Activated CD4-positive, alpha-beta T cell treated with anti-CD3 and anti-CD28 coated beads for 48 hours (primary cell): ENCODE measurements around the gene OR1Q1.
"Not testable (repeated sequence)": the region's sequence is repeated elsewhere in the genome, so short reads cannot be mapped to it uniquely, and the experiment has no call there.

Experiments used
- DNase-seq: peaks from one replicate; pipeline ENCODE4 v3.0.0-alpha.2; 2020

Gene OR1Q1, protein sequence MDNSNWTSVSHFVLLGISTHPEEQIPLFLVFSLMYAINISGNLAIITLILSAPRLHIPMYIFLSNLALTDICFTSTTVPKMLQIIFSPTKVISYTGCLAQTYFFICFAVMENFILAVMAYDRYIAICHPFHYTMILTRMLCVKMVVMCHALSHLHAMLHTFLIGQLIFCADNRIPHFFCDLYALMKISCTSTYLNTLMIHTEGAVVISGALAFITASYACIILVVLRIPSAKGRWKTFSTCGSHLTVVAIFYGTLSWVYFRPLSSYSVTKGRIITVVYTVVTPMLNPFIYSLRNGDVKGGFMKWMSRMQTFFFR

DNA sequence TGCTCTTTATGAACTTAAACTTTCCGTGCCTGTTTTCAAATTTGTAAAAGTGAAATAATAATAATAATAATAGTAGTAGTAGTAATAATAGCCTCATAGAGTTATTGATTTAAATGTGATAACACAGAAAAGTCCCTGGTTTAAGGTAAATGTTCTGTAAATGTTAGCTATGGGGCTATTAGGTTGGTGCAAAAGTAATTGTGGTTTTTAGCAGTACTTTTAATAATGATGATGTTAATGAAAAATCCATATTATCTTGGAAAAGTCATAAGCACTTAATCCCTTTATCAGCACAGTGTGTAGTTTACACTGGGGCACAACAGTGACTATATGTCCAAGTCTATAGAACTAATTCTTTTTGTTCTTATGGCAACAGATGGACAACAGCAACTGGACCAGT is at the start of gene OR1Q1:
OR1Q1 (plus strand) TSS at position 377 of the 400 bp plus-strand sequence; CDS start at position 377, 0 bp downstream.
- DNase-seq, result no peak

DNA sequence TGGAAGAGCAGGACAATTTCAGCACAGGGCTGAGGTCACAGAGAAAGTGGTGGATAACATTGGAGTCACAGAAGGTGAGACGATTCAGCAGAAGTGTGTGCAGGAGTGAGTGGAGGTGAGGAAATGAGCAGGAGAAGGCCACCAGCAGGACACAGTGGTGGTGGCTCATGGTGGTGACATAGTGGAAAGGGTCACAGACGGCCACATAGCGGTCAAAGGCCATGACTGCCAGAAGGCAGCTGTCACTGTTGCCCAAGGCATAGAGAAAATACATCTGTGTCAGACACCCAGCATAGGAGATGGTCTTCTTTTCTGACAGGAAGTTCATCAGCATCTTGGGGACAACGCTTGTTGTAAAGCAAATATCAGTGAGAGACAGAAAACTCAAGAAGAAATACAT is 46.6 kb upstream of the OR1Q1 start:
- DNase-seq, result no peak

DNA sequence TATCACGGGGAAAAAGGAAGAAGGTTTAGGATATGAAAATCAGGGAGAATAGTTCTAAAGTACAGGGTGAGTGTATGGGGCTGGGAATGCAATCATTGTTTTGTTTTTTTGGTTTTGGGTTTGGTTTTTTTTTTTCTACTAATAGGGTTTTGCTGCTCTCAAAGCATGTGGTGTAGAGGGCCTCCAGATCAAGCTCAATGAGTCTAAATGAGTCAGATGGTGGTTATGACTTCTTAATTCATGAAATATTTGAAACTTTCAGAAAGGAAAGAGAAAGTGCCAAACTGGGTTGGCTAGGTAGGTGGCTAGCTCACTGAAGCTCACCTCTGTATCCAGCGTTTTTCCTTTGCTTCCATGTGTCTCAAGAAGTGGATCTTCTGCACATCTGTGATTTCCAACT is 42.1 kb upstream of the OR1Q1 start:
- no peak for DNase-seq

DNA sequence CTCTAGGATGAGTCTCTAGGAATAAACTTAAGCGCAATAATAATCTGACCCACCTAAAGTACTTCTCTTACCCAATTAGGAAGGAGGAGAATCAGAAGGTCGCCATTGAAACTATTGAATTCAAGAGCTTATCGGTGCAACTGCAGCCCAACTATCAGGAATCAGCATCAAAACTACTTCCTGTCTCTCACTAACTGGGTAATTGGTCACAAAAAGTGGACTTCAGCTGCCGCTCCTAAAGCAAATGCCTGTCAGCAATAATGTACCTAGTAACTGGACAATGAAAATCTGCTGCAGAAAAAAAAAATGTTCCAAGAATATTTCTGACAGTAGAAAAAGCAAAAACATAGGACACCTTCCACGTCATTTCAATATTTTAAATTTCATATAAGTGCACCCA is 34.7 kb upstream of the OR1Q1 start:
- no peak for DNase-seq

DNA sequence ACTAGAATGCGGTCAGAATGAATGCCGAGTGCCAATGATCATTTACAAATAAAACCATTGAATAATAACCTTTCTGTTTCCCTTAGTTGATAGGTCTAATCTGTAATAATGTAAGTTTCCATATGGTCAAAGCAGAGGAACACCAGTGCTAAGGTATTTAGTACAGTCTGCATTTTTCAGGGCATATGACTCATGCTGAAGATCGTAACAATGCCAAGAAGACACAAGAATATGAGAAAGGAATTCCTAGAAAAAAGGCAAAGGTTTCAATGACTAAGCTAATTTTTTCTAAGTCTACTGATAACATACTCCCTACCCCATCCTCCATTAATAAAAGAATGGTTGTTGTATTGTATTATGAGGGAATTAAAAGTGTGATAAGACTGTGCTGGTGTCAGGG is 34.2 kb upstream of the OR1Q1 start:
- DNase-seq, result no peak

DNA sequence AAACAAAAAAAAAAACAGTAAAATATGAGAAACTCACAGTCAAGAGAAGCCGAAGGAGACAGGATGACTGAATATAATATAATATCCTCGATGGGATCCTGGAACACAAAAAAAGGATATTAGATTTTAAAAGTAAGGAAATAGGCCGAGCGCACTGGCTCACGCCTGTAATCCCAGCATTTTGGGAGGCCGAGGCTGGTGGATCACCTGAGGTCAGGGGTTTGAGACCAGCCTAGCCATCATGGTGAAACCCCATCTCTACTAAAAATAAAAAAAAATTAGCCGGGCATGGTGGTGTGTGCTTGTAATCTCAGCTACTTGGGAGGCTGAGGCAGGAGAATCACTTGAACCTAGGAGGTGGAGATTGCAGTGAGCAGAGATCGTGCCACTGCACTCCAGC is 31.3 kb upstream of the OR1Q1 start, which contains the start of gene OR1L8:
OR1L8 (minus strand) TSS at position 101 of the 400 bp plus-strand sequence. CDS start 14,907 bp downstream, outside the sequence.
- DNase-seq, result not testable (repeated sequence)

DNA sequence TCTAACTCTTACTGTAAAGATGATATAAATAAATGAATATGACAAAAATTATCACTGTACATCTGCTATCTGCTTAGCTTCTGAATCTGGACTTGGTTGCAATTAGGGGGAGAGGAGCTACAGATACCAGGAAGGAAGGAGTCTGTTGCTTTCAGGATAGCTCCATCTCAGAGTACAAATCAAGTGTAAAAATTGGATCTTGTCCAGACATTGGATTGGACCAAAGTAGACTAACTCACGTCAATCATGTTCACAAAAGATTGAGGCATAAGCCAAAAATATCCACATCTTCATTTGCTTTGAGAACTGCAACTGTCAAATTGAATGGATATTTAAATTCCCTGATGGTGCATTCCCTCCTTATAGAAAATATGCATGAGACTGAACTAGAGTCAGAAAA is 8.8 kb upstream of the OR1Q1 start:
- DNase-seq, result no peak

DNA sequence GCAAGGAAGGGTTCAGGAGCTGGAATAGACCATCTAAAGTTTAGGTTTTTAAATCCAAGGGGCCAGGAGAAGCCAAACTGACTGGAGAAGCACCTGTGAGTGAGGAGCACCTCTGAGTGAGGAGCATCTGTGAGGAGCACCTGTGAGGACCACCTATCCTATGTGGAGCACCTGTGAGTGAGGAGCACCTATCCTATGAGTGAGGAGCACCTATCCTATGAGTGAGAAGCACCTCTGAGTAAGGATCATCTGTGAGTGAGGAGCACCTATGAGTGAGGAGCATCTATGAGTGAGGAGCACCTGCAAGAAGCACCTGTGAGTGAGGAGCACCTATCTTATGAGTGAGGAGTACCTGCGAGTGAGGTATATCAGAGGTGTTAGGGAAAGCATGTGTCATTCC is 8.0 kb upstream of the OR1Q1 start:
- DNase-seq, result no peak

DNA sequence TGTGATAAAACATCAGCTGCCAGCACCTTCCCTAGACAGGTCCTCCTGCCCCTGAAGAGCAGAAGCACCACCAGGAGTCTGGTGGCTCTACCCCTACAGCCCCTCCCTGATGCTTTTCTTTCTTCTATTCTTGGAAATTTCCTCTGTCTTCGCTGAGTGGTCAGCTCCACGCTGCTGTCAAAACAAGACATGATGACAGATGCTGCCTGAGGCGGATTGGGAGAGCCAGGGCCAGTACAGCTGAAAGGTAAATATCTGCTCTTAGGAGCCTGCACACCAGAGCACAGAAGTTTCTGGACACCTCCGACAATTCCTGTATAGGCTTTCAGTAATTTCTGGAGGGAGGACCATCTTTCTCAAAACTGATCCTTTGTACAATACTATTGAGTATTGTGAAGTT is 4.7 kb upstream of the OR1Q1 start:
- DNase-seq, result no peak

DNA sequence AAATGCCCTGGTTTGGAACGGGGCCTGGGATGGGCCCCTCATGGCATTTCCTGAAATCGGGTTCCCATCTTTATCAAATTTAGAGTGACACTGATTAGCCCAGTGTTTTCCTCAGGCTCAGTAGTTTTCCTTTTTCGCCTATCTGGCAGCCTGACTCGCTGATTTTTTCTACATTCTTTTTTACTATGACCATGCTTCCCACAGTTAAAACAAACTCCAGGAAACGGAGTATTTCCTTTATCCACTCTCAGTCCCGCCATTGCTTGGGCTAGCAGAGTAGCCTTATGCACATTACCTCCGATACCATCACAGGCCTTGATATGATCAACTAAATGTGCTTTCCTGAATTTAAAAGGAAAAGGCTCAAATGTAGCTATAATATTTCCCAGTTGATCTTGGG is 5.5 kb downstream of the OR1Q1 start:
- no peak for DNase-seq

DNA sequence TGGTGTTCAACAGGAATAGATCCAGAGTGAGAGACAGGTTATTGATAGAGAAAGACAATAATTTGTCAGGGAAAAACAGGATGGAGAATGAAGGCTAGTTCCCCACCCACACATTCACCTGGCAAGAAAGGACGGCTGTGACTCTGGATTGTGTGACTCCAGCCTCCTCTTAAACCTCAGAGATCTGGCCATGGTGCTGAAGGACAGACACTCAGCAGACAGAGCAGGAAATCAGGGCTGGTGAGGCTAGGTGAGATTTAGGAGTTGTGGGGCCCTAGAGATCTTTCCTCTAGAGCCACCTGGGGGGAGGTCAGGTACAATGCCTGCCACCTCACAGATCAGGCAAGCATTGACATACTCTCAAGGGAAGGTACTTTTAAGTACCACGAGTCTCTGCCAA is 27.7 kb downstream of the OR1Q1 start:
- no peak for DNase-seq

DNA sequence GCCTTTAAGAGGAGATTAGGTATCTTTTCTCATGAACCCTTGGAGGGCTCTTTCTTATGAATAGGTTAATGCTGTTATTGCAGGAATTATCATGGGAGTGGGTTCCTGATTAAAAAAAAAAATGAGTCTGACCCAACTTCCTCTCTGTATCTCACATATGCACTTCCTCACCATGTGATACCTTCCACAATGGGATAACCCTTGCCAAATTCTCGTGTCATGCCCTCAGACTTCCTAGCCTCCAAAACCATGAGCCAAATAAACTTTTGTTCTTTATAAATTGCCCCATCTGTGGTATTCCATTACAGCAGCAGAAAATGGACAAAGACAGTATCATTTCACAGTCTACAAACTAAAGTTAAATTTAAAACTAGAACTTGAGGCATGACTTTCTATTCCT is 41.8 kb downstream of the OR1Q1 start:
- DNase-seq, result no peak

DNA sequence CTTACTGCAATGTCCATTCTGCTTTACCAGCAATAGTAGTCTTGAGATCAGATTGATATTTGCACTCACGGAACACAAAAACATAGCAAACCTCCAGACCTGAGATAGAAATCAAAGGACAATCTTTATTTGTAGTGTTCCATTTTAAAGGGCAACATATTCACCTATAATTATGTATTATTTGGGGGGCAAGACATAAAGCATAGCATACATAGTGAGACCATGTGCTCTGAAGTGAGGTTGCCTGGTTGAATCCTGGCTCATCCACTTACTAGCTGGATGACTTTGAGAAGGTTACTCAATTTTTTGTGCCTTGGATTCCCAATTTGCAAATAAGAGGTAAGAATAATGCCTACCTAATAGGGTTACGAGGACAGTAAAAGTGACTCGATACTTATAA is 43.0 kb downstream of the OR1Q1 start, which contains the start of gene OR1B1:
OR1B1 (minus strand) TSS at position 101 of the 400 bp plus-strand sequence.
- no peak for DNase-seq

DNA sequence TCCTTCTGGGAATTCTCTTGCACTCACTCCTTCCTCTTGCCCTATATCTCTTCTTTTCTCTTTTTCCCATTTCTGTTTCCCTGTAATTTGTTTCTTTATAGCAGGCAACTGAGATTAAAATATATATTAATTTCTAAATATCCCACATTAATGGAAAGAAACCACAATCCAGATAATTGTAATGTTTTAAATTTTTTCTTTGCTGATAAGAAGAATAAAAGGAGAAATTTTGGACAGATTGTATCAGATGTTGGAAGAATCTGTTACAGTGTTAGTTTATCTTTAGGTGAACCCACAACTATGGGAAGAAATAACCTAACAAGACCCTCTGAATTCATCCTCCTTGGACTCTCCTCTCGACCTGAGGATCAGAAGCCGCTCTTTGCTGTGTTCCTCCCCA is 46.9 kb downstream of the OR1Q1 start, which contains the start of gene OR1L1:
OR1L1 (plus strand) TSS at position 301 of the 400 bp plus-strand sequence; CDS start at position 301, 0 bp downstream.
- DNase-seq, result no peak
